Spleen (tissue), 7 donors: Measurements from ENCODE around the gene FAH.

Experiments used
- POLR2A ChIP-seq, 3 donors: fragments of 450-650 bp; IDR thresholded peaks; one replicate each; pipeline ENCODE4 v1.5.1; 2017; ENCODE audit warnings: antibody characterized with exemption in 3 of 3, mild to moderate bottlenecking in 1 of 3
- TF ChIP-seq, protein P1 (sequence below), 11 experiments: fragments of 200-600 bp in 7 of 11; fragments of 450-650 bp in 4 of 11; sonication (generic) in 4 of 11; IDR thresholded peaks in 8 of 11; conservative IDR thresholded peaks in 3 of 11; 1 replicate in 7 of 11; 2 replicates in 4 of 11; pipeline versions ENCODE4 v1.4.0 to v1.8.0; 2016 to 2021; ENCODE audit warnings: antibody characterized with exemption in 11 of 11, inconsistent platforms in 4 of 11, mild to moderate bottlenecking in 1 of 11
- donor health status: DM: no; HTN: no; CAD: no; lungs with moderate emphysema.
- donor health status: DM: no; HTN: no; CAD: no.
- donor health status: DM: no; HTN: no; CAD: no.

DNA sequence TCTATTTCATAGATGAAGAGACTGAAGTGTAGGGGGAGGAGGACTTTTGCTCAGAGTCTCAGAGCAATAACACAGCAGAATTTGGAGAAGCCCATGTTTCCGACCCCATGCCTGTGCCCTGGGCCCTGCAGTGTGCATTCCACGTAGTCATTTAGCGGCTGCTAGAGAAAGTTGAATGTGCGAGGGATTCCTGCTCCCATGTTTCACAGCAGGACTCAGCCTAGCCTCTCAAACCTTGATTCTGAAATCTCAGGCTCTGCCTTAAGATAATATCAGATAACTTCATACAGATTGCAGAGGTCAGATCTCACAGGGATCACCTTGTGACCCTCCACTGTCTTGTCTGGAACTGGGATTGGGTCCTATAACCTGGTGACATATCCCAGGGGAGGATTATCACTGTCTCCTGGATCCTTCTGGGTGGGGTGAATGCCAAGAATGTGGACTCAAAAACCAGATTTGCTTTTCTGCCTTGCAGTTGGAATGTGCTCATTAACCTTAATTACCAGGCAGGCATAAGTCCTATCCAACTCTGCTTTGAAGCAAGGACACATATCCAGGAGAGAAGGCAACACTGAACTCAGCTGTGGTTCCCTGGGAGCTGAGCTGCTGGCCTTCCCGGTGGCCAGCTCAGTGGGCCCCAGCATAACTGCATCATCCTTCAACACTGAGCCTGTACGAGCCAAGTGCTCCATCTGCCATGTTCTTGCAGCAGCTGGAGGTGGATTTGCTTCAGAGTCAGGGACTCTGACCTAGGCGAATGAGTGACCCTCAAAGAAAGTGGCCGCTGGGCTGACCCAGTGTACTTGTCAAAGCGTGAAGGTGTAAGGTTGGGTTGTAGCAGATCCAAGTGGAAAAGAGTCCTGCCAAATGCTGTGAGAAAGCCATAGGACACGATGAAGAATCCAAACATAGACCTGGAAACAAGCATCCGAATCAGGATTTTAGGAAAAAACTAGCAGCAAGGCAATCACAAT, 56.2 kb downstream of the FAH start:
- TF ChIP-seq, protein P1, sequence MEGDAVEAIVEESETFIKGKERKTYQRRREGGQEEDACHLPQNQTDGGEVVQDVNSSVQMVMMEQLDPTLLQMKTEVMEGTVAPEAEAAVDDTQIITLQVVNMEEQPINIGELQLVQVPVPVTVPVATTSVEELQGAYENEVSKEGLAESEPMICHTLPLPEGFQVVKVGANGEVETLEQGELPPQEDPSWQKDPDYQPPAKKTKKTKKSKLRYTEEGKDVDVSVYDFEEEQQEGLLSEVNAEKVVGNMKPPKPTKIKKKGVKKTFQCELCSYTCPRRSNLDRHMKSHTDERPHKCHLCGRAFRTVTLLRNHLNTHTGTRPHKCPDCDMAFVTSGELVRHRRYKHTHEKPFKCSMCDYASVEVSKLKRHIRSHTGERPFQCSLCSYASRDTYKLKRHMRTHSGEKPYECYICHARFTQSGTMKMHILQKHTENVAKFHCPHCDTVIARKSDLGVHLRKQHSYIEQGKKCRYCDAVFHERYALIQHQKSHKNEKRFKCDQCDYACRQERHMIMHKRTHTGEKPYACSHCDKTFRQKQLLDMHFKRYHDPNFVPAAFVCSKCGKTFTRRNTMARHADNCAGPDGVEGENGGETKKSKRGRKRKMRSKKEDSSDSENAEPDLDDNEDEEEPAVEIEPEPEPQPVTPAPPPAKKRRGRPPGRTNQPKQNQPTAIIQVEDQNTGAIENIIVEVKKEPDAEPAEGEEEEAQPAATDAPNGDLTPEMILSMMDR (IDR thresholded peaks at IDR 0.05 in 8 of 11, conservative IDR thresholded peaks at IDR 0.05 in 3 of 11) = no peak
- no peak for TF ChIP-seq POLR2A (IDR thresholded peaks at IDR 0.05)
